SK-N-SH (cell line): ENCODE measurements around the gene C10orf90.

ENCODE experiments used
- EZH2phosphoT487 ChIP-seq: fragments of 200-600 bp; sonication (generic); IDR thresholded peaks from 2 replicates; pipeline ENCODE4 v1.6.1; 2017; ENCODE audit warnings: low read depth, mixed run types, mild to moderate bottlenecking, antibody characterized with exemption, moderate library complexity, borderline replicate concordance
- GATA2 ChIP-seq: sonication (generic); formaldehyde crosslinking; IDR thresholded peaks from 2 replicates; pipeline ENCODE4 v1.5.0; 2020; ENCODE audit warnings: mild to moderate bottlenecking, missing genetic modification reagents
- POLR2AphosphoS5 ChIP-seq: IDR thresholded peaks from 2 replicates; pipeline ENCODE4 v1.6.1; 2012; ENCODE audit warnings: low read depth, low read length
- RCOR1 ChIP-seq: fragments of 150-350 bp; IDR thresholded peaks from 2 replicates; pipeline ENCODE4 v1.6.1; 2017; ENCODE audit warnings: antibody characterized with exemption, low read length
- TF ChIP-seq, protein P1 (sequence below): fragments of 200-600 bp; sonication (generic); IDR thresholded peaks from 2 replicates; pipeline ENCODE4 v1.6.1; 2017; ENCODE audit warnings: antibody characterized with exemption, mild to moderate bottlenecking, moderate library complexity

DNA sequence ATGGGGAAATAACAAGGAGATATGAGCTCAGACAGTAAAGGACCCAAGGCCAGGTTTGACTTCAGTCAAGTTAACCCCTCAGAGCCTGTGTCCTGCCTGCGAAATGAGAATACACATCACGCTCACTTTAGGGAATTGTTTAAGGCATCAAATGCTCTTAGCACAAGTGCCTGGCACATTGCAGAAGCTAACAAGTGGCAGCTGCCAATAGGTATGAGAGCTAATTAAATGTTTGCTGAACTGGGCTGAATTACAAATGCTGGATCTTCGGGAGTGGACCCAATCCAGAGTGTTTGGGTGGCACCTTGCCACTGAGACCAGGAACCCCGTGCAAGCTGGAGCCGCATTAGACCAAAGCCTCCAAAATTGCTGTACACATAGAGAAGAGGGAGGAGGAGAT is 136.8 kb downstream of the C10orf90 start:
- TF ChIP-seq, protein P1, sequence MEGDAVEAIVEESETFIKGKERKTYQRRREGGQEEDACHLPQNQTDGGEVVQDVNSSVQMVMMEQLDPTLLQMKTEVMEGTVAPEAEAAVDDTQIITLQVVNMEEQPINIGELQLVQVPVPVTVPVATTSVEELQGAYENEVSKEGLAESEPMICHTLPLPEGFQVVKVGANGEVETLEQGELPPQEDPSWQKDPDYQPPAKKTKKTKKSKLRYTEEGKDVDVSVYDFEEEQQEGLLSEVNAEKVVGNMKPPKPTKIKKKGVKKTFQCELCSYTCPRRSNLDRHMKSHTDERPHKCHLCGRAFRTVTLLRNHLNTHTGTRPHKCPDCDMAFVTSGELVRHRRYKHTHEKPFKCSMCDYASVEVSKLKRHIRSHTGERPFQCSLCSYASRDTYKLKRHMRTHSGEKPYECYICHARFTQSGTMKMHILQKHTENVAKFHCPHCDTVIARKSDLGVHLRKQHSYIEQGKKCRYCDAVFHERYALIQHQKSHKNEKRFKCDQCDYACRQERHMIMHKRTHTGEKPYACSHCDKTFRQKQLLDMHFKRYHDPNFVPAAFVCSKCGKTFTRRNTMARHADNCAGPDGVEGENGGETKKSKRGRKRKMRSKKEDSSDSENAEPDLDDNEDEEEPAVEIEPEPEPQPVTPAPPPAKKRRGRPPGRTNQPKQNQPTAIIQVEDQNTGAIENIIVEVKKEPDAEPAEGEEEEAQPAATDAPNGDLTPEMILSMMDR = no peak
- TF ChIP-seq POLR2AphosphoS5 = no peak
- TF ChIP-seq GATA2 = no peak
- TF ChIP-seq EZH2phosphoT487 = no peak
- TF ChIP-seq RCOR1 = no peak
